22Rv1 (cell line): ENCODE results near the gene PRPH.
A peak's percentile ranks its signal among the peaks of the same experiment; 100 is the strongest.
"Not testable (repeated sequence)": the region's sequence is repeated elsewhere in the genome, so short reads cannot be mapped to it uniquely, and the experiment has no call there.

Experiments used
- H3K27ac ChIP-seq: fragments of 450-650 bp; 2 replicates; pipeline ENCODE4 v1.5.1; 2017
- CTCF ChIP-seq: fragments of 450-650 bp; IDR thresholded peaks from 2 replicates; pipeline ENCODE4 v1.5.1; 2017; ENCODE audit warnings: mild to moderate bottlenecking
- ZFX ChIP-seq: fragments of 450-650 bp; IDR thresholded peaks from 2 replicates; pipeline ENCODE4 v1.6.1; 2017; ENCODE audit warnings: antibody characterized with exemption, borderline replicate concordance

The PRPH gene

GRCh38 chr12:49272790-49273725 is 21.9 kb upstream of the PRPH start:
- TF ChIP-seq ZFX (no peak), CTCF (no peak)
- no peak overlapping the region for H3K27ac ChIP-seq

- H3K27ac ChIP-seq = no peak overlapping the region
- TF ChIP-seq CTCF (no peak), ZFX (no peak)
Observed at GRCh38 chr12:49273726-49274395, 21.1 kb upstream of the PRPH start.

DNA sequence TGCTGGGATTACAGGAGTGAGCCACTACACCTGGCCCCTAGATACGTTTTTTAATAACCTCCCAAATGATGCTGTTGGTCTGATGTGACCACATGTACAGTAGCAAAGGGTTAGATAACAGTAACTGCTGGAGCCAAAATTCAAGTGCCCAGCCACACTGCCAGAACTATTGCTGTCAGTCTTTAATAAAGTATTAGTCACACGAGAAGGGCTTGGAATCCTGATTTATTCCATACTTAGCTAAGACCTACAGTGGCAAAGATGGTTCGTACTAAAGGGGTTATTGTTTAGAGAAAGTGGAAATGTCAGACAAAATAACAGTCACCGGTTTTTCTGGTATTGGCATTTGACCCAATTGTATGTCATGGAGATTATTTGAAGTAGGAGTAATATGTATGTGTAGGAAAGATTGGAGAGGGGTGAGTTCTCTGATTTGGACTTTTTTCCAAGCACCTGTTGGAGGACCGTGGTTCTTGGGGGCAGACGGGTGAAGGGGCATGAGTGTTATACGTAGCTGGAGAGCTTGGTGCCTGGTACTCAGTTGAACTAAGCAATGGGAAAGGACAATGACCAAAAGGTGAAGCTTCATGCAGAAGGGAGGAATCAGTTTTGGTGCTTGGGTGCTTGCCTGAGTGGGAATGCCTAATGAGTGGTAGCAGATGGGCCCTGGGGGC is 20.4 kb upstream of the PRPH start:
- no peak overlapping the region for H3K27ac ChIP-seq
- TF ChIP-seq ZFX (no peak), CTCF (no peak)

DNA sequence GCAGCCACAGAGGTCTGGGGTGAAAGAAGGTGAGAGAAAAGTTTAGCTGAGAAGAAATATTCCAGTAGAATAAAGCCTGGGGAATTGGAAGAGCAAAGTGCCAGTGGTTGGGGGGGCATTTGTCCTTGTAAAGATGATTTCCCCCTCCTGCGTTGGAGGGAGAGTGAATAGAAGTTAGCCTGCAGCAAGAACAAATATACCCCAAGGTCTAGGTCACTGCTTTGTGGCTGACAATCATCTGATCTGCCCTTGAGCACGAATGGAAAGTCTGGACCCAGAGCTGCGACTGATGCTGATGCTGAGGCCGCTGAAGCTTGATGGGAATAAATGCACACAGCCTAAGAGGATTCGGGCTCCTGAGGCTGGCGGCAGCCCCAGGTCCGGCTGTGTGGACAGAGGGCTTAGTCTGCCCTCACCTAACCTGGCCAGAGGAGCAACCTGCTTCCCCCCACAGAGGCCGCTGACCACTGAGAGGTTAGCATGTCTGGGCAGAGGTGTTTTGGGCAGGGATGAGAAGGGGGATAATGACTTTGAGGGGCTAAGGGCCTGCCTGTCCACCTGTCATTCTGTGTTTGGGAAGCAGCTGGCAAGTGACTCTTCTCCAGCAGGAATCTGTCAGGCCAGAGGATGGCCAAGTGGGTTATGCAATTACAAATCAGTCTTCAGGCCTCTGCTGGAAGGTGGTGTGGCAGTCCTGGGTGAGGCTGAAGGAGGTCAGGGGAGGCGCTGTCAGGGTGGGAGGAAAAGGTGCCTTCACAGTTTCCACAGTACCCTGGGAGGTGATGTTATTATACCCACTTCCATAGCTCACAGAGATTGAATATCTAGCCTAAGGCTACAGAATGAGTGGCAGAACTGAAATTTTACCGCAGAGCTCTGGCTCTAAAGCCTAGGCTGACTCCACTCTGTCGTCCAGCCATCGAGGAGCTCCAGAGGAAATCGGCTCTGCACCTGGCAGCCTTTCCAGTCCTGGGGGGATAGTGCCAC is 18.4 kb upstream of the PRPH start:
- H3K27ac ChIP-seq = no peak overlapping the region
- TF ChIP-seq CTCF (no peak), ZFX (no peak)

- TF ChIP-seq ZFX (no peak), CTCF (no peak)
Observed at GRCh38 chr12:49277466-49277865, 17.5 kb upstream of the PRPH start.

DNA sequence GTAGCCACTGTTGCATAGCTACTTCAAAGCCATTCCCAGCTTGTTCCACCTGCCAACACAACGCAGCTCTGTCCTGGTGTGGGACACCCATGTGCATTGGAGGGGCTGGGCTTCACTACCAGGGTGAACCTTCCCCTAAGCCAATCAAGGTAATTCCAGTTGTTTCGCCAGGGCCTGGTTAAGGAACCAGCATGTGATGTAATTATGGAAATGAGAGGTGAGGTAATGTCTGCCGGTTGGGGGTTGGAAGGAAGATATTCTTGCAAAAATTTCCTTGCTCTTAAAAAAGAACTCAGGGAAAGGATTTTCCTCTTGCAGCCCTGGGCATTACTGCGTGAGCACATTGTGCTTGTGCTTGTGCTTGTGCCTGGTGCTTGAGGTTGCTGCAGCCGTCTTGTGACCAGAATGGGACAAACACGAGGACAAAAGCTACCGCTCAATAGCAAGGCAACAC is 15.2 kb upstream of the PRPH start:
- H3K27ac ChIP-seq = 0 out of 2 replicates have a peak overlapping the region, but pooled peaks have one; percentile 3
- no peak for TF ChIP-seq ZFX
- no peak for TF ChIP-seq CTCF

More at GRCh38 chr12:49277466-49277865, 17.5 kb upstream of the PRPH start:
- H3K27ac ChIP-seq = no peak overlapping the region

DNA sequence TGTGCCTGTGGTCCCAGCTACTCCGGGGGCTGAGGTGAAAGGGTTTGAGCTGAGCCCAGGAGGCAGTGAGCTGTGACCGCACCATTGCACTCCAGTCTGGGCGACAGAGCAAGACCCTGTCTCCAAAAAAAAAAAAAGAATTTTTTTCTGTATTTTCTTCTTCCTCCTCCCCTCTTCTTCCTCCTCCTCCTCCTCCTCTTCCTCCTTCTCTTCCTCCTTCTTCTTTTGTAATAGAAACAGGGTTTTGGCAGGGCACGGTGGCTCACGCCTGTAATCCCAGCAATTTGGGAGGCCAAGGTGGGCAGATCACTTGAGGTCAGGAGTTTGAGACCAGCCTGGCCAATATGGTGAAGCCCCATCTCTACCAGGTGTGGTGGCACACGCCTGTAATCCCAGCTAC is 14.4 kb upstream of the PRPH start:
- H3K27ac ChIP-seq = not testable (repeated sequence)
